Measurements from ENCODE around the gene GFER. TPM values are rescaled to one million over a fixed set of nuclear protein-coding genes. Genes with fewer than 3 reads are reported as not detected.

GFER gene
- total and polyA plus RNA-seq, 7 donors: 18.9 to 53.2 (median 34.2) TPM

GRCh38 chr16:1998360-1998835 lies 14.4 kb downstream of the GFER start:
- Histone ChIP-seq H3K4me3 (no peak overlapping the region), H3K4me1 (peaks cover 20% of the 10 kb centered on the region), H3K27me3 (ENCODE audit: insufficient read depth in 3 of 3, low read length in 2 of 3) (no peaks in the 10 kb centered on the region), H3K9me3 (no peaks in the 10 kb centered on the region), H3K27ac (peak overlapping the region; percentile 63), H3K36me3 (ENCODE audit: insufficient read depth in 1 of 2, low read depth in 1 of 2) (peaks cover 8 to 61% of the 10 kb centered on the region in 2 donors)
- DNase-seq: no peak
- TF ChIP-seq CTCF (IDR thresholded peaks at IDR 0.05): no peak
- ATAC-seq: no peak
- 79 to 89% (median 81%) methylated on average over 27 of the region's 27 CpGs for WGBS, 3 donors
- intact Hi-C loops (cut with DNase I): no loop called here

GRCh38 chr16:1998852-1999801 lies 15.1 kb downstream of the GFER start:
- WGBS, 3 donors: 89 to 93% (median 92%) methylated on average over 35 to 39 of the region's 39 CpGs
- Histone ChIP-seq H3K36me3 (ENCODE audit: insufficient read depth in 1 of 2, low read depth in 1 of 2) (peaks cover 8 to 63% of the 10 kb centered on the region in 2 donors), H3K27ac (peak overlapping the region; percentile 63), H3K4me1 (peaks cover 27% of the 10 kb centered on the region), H3K4me3 (no peak overlapping the region), H3K27me3 (ENCODE audit: insufficient read depth in 3 of 3, low read length in 2 of 3) (no peaks in the 10 kb centered on the region), H3K9me3 (no peaks in the 10 kb centered on the region)
- DNase-seq (peak in 1 of 2 donors; percentile 21), ATAC-seq (no peak)
- no peak for TF ChIP-seq CTCF (IDR thresholded peaks at IDR 0.05)
- intact Hi-C loops (cut with DNase I): no loop called here

GRCh38 chr16:1999866-2000514 lies 16.0 kb downstream of the GFER start:
- H3K27ac ChIP-seq: no peak overlapping the region
- H3K4me3 ChIP-seq: no peak overlapping the region
- H3K4me1 ChIP-seq: peaks cover 36% of the 10 kb centered on the region
- WGBS, 3 donors: 72 to 81% (median 76%) methylated on average over 20 to 28 of the region's 28 CpGs
- ATAC-seq (no peak), DNase-seq (peak in 1 of 2 donors; percentile 54)
- H3K9me3 ChIP-seq: no peaks in the 10 kb centered on the region
- H3K36me3 ChIP-seq (ENCODE audit: insufficient read depth in 1 of 2, low read depth in 1 of 2): peaks cover 8 to 63% of the 10 kb centered on the region in 2 donors
- no peak for TF ChIP-seq CTCF (IDR thresholded peaks at IDR 0.05)
- H3K27me3 ChIP-seq (ENCODE audit: insufficient read depth in 3 of 3, low read length in 2 of 3): no peaks in the 10 kb centered on the region
- intact Hi-C loops (cut with DNase I): no loop called here

GRCh38 chr16:2001035-2001434 lies 17.0 kb downstream of the GFER start:
- intact Hi-C loops (cut with DNase I): no loop called here
- Histone ChIP-seq H3K4me1 (peaks cover 46% of the 10 kb centered on the region), H3K9me3 (no peaks in the 10 kb centered on the region), H3K4me3 (no peak overlapping the region), H3K27ac (no peak overlapping the region), H3K36me3 (ENCODE audit: insufficient read depth in 1 of 2, low read depth in 1 of 2) (peaks cover 8 to 63% of the 10 kb centered on the region in 2 donors), H3K27me3 (ENCODE audit: insufficient read depth in 3 of 3, low read length in 2 of 3) (no peaks in the 10 kb centered on the region)
- ATAC-seq (no peak), DNase-seq (no peak)
- WGBS, 3 donors: 93 to 95% (median 95%) methylated on average over 17 to 19 of the region's 19 CpGs
- TF ChIP-seq CTCF (IDR thresholded peaks at IDR 0.05): no peak
